GM18508 (cell line): ENCODE data around the gene IL3RA.
"Not testable (repeated sequence)": the region's sequence is repeated elsewhere in the genome, so short reads cannot be mapped to it uniquely, and the experiment has no call there.

Experiments
- ATAC-seq: cut with Tn5 transposase; IDR thresholded peaks from one replicate; pipeline ENCODE4 v1.9.1; 2021; ENCODE audit warnings: moderate number of reproducible peaks; ENCODE audit not compliant: insufficient read depth, unreplicated experiment

IL3RA gene

GRCh38 chrX:1419545-1420355 lies 83.2 kb downstream of the IL3RA start:
- no peak for ATAC-seq

GRCh38 chrX:1420371-1420770 lies 83.8 kb downstream of the IL3RA start:
- no peak for ATAC-seq

- ATAC-seq: no peak
Observed at GRCh38 chrX:1421433-1422134, 85.0 kb downstream of the IL3RA start.

GRCh38 chrX:1422135-1422465 lies 85.5 kb downstream of the IL3RA start:
- no peak for ATAC-seq

- no peak for ATAC-seq
Observed at GRCh38 chrX:1423215-1423614, 86.6 kb downstream of the IL3RA start.

- ATAC-seq: no peak
Observed at GRCh38 chrX:1424147-1424851, 87.7 kb downstream of the IL3RA start.

GRCh38 chrX:1425381-1425780 lies 88.8 kb downstream of the IL3RA start:
- ATAC-seq: no peak

GRCh38 chrX:1426321-1426720 lies 89.7 kb downstream of the IL3RA start:
- ATAC-seq: not testable (repeated sequence)

- no peak for ATAC-seq
Observed at GRCh38 chrX:1427756-1428155, 91.2 kb downstream of the IL3RA start.

- no peak for ATAC-seq
Observed at GRCh38 chrX:1430451-1430850, 93.9 kb downstream of the IL3RA start.
